HepG2 (cell line): ENCODE data around the gene LHPP. TPM values are rescaled to one million over a fixed set of nuclear protein-coding genes. Genes with fewer than 3 reads are reported as not detected.

Source experiments
- ATAC-seq: fragments of 200-7000 bp; cut with Tn5 transposase; 3 replicates; pipeline ENCODE4 v1.9.1; 2020; ENCODE audit warnings: mild to moderate bottlenecking, moderate library complexity
- BruUV-seq: library from RNA; stranded (reverse); fragments of 400-500 nt; replicated peaks from 2 replicates; lab custom pipeline; 2021; lab: Mats Ljungman, UMichigan
- CTCF ChIA-PET: fragments of 300-600 bp; formaldehyde crosslinking; extraction: SDS; loops from one replicate; lab custom pipeline; 2021; ENCODE audit warnings: low total read pairs, inconsistent platforms, low intra/inter-chr PET ratio; lab: Yijun Ruan, JAX
- POLR2A ChIA-PET: fragments of 350-600 bp; sonication (Branson Sonifier 250); formaldehyde crosslinking; loops from one replicate; lab custom pipeline; 2020; ENCODE audit warnings: antibody characterized with exemption, inconsistent platforms; lab: Yijun Ruan, JAX
- DNase-seq: peaks from one replicate; pipeline ENCODE4 v3.0.0-alpha.2; 2015; ENCODE audit warnings: low spot score
- FAIRE-seq: peaks from 3 replicates; lab custom pipeline; 2011; peaks lifted over from hg19 to GRCh38; lab: Jason Lieb, UNC
- H2AFZ ChIP-seq: one replicate; pipeline ENCODE4 v1.6.1; 2011; ENCODE audit warnings: low read length, inconsistent platforms
- H3K27ac ChIP-seq: fragments of 300-600 bp; 3 replicates; pipeline ENCODE4 v1.8.0; 2011; ENCODE audit warnings: mixed run types, mild to moderate bottlenecking, mixed read lengths, low read length, inconsistent platforms; ENCODE audit not compliant: insufficient read depth; ENCODE audit errors: extremely low read length
- H3K27me3 ChIP-seq, 2 experiments: fragments of 200-600 bp in 1 of 2; 2 replicates in 1 of 2; 3 replicates in 1 of 2; pipeline versions ENCODE4 v1.6.0 to v1.8.0; 2011; ENCODE audit warnings: low read length in 2 of 2, mild to moderate bottlenecking in 2 of 2, moderate library complexity in 2 of 2, inconsistent platforms in 1 of 2; ENCODE audit not compliant: insufficient read depth in 2 of 2, control insufficient read depth in 1 of 2
- H3K36me3 ChIP-seq, 2 experiments: fragments of 200-600 bp in 1 of 2; replicated peaks in 1 of 2; 2 replicates in 1 of 2; 3 replicates in 1 of 2; pipeline versions ENCODE4 v1.5.1 to v1.8.0; 2011; ENCODE audit warnings: low read length in 2 of 2, inconsistent platforms in 1 of 2; ENCODE audit not compliant: insufficient read depth in 2 of 2, control insufficient read depth in 1 of 2
- H3K4me1 ChIP-seq: 2 replicates; pipeline ENCODE4 v1.5.1; 2012; ENCODE audit warnings: low read length, inconsistent platforms; ENCODE audit not compliant: insufficient read depth
- H3K4me2 ChIP-seq: 2 replicates; pipeline ENCODE4 v1.6.0; 2011; ENCODE audit warnings: low read depth, low read length, inconsistent platforms
- H3K4me3 ChIP-seq, 3 experiments: fragments of 200-600 bp in 1 of 3; sonication (generic), shearing (Covaris generic) in 1 of 3; replicated peaks in 1 of 3; 2 replicates each; pipeline ENCODE4 v1.5.1; 2011 to 2016; ENCODE audit warnings: low read length in 3 of 3, inconsistent platforms in 2 of 3, low read depth in 2 of 3, mild to moderate bottlenecking in 2 of 3, control low read depth in 1 of 3, mixed read lengths in 1 of 3; ENCODE audit not compliant: insufficient read depth in 1 of 3
- H3K79me2 ChIP-seq: one replicate; pipeline ENCODE4 v1.6.1; 2011; ENCODE audit warnings: low read length, inconsistent platforms; ENCODE audit not compliant: insufficient read depth
- H3K9ac ChIP-seq: 2 replicates; pipeline ENCODE4 v1.6.0; 2011; ENCODE audit warnings: mild to moderate bottlenecking, low read depth, low read length, inconsistent platforms; ENCODE audit not compliant: insufficient read depth
- H3K9me3 ChIP-seq: 2 replicates; pipeline ENCODE4 v1.5.1; 2012; ENCODE audit warnings: mild to moderate bottlenecking, low read length
- H4K20me1 ChIP-seq: 2 replicates; pipeline ENCODE4 v1.6.0; 2011; ENCODE audit warnings: inconsistent platforms, mild to moderate bottlenecking, low read length, moderate library complexity; ENCODE audit not compliant: insufficient read depth
- CAMTA2 ChIP-seq: sonication (generic); formaldehyde crosslinking; IDR thresholded peaks from 2 replicates; pipeline ENCODE4 v1.4.0; 2020; ENCODE audit warnings: mild to moderate bottlenecking, missing genetic modification reagents, borderline replicate concordance
- CBX5 ChIP-seq: sonication (generic); formaldehyde crosslinking; IDR thresholded peaks from 2 replicates; pipeline ENCODE4 v1.4.0; 2020; ENCODE audit warnings: missing genetic modification reagents, borderline replicate concordance
- EEA1 ChIP-seq: sonication (generic); formaldehyde crosslinking; IDR thresholded peaks from 2 replicates; pipeline ENCODE4 v1.5.1; 2020; ENCODE audit warnings: mild to moderate bottlenecking, missing genetic modification reagents, borderline replicate concordance
- FOXP4 ChIP-seq: sonication (generic); formaldehyde crosslinking; IDR thresholded peaks from 2 replicates; pipeline ENCODE4 v1.4.0; 2020; ENCODE audit warnings: missing genetic modification reagents
- NBN ChIP-seq: fragments of 450-650 bp; conservative IDR thresholded peaks from 2 replicates; pipeline ENCODE4 v1.6.1; 2017
- ZBTB10 ChIP-seq: sonication (generic); formaldehyde crosslinking; IDR thresholded peaks from 2 replicates; pipeline ENCODE4 v1.4.0; 2020; ENCODE audit warnings: missing genetic modification reagents, borderline replicate concordance
- ZBTB14 ChIP-seq: sonication (generic); formaldehyde crosslinking; IDR thresholded peaks from 2 replicates; pipeline ENCODE4 v1.4.0; 2020; ENCODE audit warnings: missing genetic modification reagents
- ZNF773 ChIP-seq: sonication (generic); formaldehyde crosslinking; IDR thresholded peaks from 2 replicates; pipeline ENCODE4 v1.4.0; 2020; ENCODE audit warnings: missing genetic modification reagents, borderline replicate concordance
- ZNF839 ChIP-seq: sonication (generic); formaldehyde crosslinking; IDR thresholded peaks from 2 replicates; pipeline ENCODE4 v1.4.0; 2020; ENCODE audit warnings: missing genetic modification reagents, mild to moderate bottlenecking, borderline replicate concordance
- WGBS: methylation state at CpG from one replicate; pipeline ENCODE4 v1.1.6; 2017; ENCODE audit warnings: low lambda C conversion rate; 5-methylcytosine and 5-hydroxymethylcytosine counted together
- in situ Hi-C: cut with HindIII; loops from 2 replicates; pipeline ENCODE4 v1.10.0; 2017; ENCODE audit warnings: low pct_unique_long_range_greater_than_20kb; ENCODE audit not compliant: extremely low pct_ligation_motif_present
- intact Hi-C: fragments of 100-400 bp; cut with micrococcal nuclease; formaldehyde crosslinking; loops from one replicate; pipeline ENCODE4 v1.10.0; 2022; ENCODE audit not compliant: unreplicated experiment
- polyA plus RNA-seq, 8 experiments: library from polyadenylated mRNA; depleted of rRNA in 3 of 8; stranded (reverse) in 7 of 8; unstranded in 1 of 8; fragments of >200 nt; fragmentation: Illumina TruSeq in 4 of 8; extraction: Trizol in 4 of 8; gene quantifications; 2 replicates each; pipeline versions ENCODE4 v1.2.1 to v1.2.3, GENCODE V29; 2011 to 2016; ENCODE audit warnings: low read depth in 4 of 8, missing spikeins in 1 of 8, mixed read lengths in 1 of 8; ENCODE audit not compliant: insufficient read depth in 1 of 8
- total RNA-seq, 5 experiments: library from RNA; depleted of rRNA; stranded (reverse); fragments of >200 nt; fragmentation: Illumina TruSeq; extraction: Trizol; gene quantifications; 2 replicates each; pipeline ENCODE4 v1.2.3, GENCODE V29; 2016; ENCODE audit warnings: low read depth in 1 of 5
- TF ChIP-seq, protein P1 (sequence below): sonication (generic); formaldehyde crosslinking; IDR thresholded peaks from 2 replicates; pipeline ENCODE4 v1.5.0; 2020; ENCODE audit warnings: mild to moderate bottlenecking, missing genetic modification reagents, borderline replicate concordance

LHPP gene
- total and polyA plus RNA-seq, 2 of the 13 experiments (the other 11 are each of a cell fraction or from before 2014, with no cell fraction given): 5.2 to 13.1 TPM

GRCh38 chr10:124481717-124482116 lies 20.1 kb downstream of the LHPP start:
- H3K79me2 ChIP-seq: no peaks in the 10 kb centered on the region
- BruUV-seq: no TSS peak
- H3K9me3 ChIP-seq: no peaks in the 10 kb centered on the region
- in situ Hi-C loops (no loop called here), intact Hi-C loops (no loop called here)
- 90% methylated on average over 5 of the region's 6 CpGs for WGBS
- no peak for FAIRE-seq
- CTCF ChIA-PET: no interaction called here
- ATAC-seq: no peak
- H3K9ac ChIP-seq: no peak overlapping the region
- H3K4me1 ChIP-seq: peaks cover 36% of the 10 kb centered on the region
- H3K27ac ChIP-seq: no peak overlapping the region
- POLR2A ChIA-PET: no interaction called here
- H3K27me3 ChIP-seq: no peaks in the 10 kb centered on the region
- DNase-seq: no peak
- no peak overlapping the region for H2AFZ ChIP-seq
- H4K20me1 ChIP-seq: no peaks in the 10 kb centered on the region; the same call in 1 of the 2 replicates
- H3K36me3 ChIP-seq: no peaks in the 10 kb centered on the region
- H3K4me2 ChIP-seq: no peak overlapping the region
- H3K4me3 ChIP-seq: no peak overlapping the region
- no peak for TF ChIP-seq ZNF773
- no peak for TF ChIP-seq CBX5
- TF ChIP-seq EEA1: no peak
- no peak for TF ChIP-seq ZNF839 (CRISPR knock-in tag)
- no peak for TF ChIP-seq ZBTB14 (CRISPR knock-in tag)
- TF ChIP-seq, protein P1, sequence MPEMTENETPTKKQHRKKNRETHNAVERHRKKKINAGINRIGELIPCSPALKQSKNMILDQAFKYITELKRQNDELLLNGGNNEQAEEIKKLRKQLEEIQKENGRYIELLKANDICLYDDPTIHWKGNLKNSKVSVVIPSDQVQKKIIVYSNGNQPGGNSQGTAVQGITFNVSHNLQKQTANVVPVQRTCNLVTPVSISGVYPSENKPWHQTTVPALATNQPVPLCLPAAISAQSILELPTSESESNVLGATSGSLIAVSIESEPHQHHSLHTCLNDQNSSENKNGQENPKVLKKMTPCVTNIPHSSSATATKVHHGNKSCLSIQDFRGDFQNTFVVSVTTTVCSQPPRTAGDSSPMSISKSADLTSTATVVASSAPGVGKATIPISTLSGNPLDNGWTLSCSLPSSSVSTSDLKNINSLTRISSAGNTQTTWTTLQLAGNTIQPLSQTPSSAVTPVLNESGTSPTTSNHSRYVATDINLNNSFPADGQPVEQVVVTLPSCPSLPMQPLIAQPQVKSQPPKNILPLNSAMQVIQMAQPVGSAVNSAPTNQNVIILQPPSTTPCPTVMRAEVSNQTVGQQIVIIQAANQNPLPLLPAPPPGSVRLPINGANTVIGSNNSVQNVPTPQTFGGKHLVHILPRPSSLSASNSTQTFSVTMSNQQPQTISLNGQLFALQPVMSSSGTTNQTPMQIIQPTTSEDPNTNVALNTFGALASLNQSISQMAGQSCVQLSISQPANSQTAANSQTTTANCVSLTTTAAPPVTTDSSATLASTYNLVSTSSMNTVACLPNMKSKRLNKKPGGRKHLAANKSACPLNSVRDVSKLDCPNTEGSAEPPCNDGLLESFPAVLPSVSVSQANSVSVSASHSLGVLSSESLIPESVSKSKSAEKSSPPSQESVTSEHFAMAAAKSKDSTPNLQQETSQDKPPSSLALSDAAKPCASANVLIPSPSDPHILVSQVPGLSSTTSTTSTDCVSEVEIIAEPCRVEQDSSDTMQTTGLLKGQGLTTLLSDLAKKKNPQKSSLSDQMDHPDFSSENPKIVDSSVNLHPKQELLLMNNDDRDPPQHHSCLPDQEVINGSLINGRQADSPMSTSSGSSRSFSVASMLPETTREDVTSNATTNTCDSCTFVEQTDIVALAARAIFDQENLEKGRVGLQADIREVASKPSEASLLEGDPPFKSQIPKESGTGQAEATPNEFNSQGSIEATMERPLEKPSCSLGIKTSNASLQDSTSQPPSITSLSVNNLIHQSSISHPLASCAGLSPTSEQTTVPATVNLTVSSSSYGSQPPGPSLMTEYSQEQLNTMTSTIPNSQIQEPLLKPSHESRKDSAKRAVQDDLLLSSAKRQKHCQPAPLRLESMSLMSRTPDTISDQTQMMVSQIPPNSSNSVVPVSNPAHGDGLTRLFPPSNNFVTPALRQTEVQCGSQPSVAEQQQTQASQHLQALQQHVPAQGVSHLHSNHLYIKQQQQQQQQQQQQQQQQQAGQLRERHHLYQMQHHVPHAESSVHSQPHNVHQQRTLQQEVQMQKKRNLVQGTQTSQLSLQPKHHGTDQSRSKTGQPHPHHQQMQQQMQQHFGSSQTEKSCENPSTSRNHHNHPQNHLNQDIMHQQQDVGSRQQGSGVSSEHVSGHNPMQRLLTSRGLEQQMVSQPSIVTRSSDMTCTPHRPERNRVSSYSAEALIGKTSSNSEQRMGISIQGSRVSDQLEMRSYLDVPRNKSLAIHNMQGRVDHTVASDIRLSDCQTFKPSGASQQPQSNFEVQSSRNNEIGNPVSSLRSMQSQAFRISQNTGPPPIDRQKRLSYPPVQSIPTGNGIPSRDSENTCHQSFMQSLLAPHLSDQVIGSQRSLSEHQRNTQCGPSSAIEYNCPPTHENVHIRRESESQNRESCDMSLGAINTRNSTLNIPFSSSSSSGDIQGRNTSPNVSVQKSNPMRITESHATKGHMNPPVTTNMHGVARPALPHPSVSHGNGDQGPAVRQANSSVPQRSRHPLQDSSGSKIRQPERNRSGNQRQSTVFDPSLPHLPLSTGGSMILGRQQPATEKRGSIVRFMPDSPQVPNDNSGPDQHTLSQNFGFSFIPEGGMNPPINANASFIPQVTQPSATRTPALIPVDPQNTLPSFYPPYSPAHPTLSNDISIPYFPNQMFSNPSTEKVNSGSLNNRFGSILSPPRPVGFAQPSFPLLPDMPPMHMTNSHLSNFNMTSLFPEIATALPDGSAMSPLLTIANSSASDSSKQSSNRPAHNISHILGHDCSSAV (CRISPR knock-in tag): no peak
- no peak for TF ChIP-seq CAMTA2 (CRISPR knock-in tag)
- no peak for TF ChIP-seq ZBTB10 (CRISPR knock-in tag)
- TF ChIP-seq FOXP4 (CRISPR knock-in tag): no peak
- no peak for TF ChIP-seq NBN
